Measurements from ENCODE around the gene OR51M1.

GRCh38 chr11:5421811-5422210, 38.2 kb downstream of the OR51M1 start, which contains the start of gene OR51Q1:
- TF ChIP-seq CTCF (IDR thresholded peaks at IDR 0.05) (no peak), POLR2A (IDR thresholded peaks at IDR 0.05) (no peak)
